Nucleus accumbens (tissue), 56 donors: ENCODE measurements around the gene COL10A1.

Source experiments
- DNase-seq, 56 donors: peaks; one replicate each; lab custom pipeline; 2025; lab: John Stamatoyannopoulos, UW

The COL10A1 gene

GRCh38 chr6:116126032-116126431 is at the start of gene COL10A1:
Gene COL10A1, minus strand, starts transcription at chr6:116126132. Its CDS starts 640 bp downstream, at chr6:116125492.
- no peak for DNase-seq

GRCh38 chr6:116175344-116175743 is 49.4 kb upstream of the COL10A1 start:
- DNase-seq = no peak

- no peak for DNase-seq
Observed at GRCh38 chr6:116173928-116174327, 48.0 kb upstream of the COL10A1 start.

GRCh38 chr6:116170358-116171057 is 44.6 kb upstream of the COL10A1 start:
- no peak for DNase-seq

DNA sequence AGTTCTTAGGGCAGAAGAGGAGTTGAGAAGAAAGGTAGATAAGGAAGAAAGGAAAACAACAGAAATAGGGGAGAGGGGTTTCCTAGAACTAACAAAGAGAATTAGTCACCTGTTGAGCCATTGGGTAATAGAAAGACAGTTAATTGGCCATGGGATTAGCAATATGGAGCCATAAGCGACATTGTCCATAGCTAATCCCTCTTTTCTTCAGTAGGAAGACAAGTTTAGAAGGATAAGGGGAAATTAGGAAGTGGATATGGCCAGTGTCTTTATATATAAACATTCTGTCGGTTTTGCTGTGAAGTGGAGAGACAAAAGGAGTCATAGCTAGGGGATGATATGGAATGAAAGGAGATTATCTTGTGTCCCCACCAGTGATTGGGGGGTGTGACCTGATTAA is 43.9 kb upstream of the COL10A1 start:
- no peak for DNase-seq

- no peak for DNase-seq
Observed at GRCh38 chr6:116168148-116168547, 42.2 kb upstream of the COL10A1 start.

DNA sequence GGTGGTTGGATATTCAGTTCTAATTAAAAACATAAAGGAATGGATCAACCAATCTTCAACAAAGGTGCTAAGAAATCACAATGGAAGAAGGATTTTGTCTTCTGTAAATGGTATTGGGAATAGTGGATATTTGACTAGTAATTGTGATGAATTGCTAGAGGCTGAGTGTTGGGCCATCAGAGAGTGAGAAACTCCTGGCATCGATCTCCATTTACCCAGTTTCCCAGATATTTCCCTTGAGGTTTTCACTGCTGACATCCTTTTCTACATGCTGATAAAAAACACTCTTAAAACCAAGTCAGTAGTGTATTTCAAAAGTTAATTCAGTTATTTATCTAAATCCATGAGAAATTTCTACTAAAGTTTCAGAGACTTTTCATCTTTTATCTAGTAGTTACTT is 40.4 kb upstream of the COL10A1 start:
- DNase-seq = no peak

DNA sequence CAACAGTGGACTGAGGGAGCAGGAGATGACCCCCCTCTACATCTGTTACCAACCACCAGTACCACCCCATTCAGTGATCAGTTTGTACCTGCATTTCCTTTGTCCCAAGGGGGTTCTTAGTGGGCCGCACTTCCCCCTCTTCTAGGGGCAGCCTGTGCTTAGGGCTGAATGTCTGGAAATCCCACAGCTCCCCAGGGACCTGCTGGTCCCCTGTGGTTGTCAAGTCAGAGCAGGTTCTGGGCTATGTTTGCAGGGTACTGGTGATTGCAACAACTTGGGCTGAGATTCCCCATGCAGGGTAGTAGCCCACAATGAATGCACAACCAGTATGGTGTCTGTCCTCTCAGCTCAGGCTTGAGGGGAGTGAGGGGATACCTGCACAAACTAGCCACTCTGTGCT is 39.7 kb upstream of the COL10A1 start:
- DNase-seq = no peak

DNA sequence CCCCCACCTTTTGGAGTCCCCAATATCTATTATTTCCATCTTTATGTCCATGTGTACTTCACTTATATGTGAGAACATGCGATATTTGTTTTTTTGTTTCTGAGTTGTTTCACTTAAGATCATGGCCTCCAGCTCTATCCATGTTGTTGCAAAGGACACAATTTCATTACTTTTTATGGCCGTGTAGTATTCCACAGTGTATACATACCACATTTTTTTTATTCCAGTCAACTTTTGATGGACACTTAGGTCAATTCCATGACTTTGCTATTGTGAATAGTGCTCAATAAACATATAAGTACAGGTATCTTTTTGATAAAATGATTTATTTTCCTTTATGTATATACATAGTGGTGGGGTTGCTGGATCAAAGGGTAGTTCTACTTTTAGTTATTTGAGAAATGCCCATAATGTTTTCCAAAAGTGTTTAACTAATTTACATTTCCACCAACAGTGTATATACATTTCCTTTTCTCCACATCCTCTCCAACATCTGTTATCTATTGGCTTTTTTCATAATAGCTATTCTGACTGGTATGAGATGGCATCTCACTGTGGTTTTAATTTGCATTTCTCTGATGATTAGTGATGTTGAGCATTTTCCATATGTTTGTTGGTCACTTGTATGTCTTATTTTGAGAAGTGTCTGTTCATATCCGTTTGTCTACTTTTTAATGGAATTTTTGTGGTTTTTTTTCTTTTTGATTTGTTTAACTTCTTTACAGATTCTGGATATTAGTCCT is 34.0 kb upstream of the COL10A1 start:
- no peak for DNase-seq

GRCh38 chr6:116158641-116159040 is 32.7 kb upstream of the COL10A1 start:
- DNase-seq = no peak

DNA sequence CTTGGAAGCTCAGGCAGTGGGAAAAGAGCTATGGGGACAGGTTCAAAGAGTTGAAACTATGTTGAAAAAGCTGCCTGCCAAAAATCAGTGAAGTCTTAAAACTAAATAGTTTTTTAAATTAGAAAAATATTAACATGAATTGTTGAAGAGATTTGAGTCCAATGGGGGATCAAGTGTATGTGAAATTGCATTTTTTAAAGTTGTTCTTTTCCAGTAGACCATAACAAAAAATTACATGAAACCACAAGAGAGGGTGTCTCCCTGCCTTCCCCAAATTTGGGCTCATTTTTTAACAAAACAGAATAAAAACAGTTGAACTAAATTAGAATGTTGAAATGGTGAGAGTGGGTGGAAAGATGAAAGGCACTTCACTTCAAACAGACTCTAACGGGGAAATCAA is 31.5 kb upstream of the COL10A1 start:
- DNase-seq = no peak

DNA sequence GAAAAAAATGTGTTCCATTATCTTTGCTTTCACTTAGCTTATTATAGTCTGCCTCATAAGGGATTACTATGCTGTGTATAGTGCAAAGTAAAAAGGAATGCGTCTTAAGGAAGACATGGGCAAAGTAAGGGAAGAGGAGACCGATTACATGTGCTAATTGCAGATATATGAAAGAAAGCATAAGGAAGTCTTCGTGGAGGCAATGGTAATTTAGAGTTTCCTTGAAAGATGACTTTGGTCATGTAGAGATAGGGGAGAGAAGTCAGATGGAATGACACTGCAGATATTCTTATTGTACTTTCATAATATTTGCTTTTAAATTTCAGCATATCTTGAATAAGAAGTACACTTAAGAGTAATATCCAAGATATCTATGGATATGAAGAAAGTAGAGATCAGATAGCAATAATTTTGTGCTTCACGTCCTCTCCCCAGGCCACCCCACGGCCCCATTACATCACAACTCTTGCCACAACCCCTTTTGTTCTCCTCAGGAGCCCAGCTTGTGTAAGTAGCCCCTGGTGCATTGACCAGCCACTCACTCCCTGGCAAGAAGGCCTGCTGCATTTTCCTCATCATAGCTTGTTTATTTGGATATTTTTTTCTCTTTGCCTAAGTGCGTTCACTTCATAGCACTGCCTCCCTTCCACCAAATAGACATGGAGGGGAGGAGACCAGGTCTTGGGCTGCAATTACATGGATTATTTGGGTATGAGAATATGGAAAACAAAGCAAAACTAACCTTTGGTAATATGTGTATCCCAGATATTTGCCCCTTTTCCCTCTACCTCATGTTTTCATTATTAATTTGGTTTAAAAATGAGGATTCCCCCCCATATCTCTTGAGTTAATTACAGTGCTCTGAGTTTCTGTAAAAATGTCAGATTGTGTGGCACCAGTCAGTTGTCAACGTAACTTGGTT is 30.7 kb upstream of the COL10A1 start:
- DNase-seq = no peak

DNA sequence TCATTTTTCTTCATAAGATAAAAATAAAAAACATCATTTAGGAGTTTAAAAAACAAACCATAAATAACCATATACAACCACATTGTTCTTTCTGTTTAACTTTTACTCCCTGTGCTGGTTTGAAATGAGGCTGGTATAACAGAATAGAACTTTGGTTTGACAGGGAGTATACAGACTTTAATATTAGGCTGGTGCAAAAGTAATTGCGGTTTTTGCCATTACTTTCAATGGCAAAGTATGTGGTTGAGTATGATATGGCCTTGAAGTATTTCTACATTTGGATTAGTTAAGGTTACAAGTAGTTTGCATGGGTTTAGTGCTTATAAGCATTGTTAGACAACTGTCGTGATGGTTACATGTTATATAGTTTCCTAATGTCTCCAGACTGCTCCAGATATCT is 29.0 kb upstream of the COL10A1 start:
- DNase-seq = no peak

- DNase-seq = no peak
Observed at GRCh38 chr6:116152620-116153019, 26.7 kb upstream of the COL10A1 start.

- DNase-seq = no peak
Observed at GRCh38 chr6:116145803-116146675, 20.1 kb upstream of the COL10A1 start.

DNA sequence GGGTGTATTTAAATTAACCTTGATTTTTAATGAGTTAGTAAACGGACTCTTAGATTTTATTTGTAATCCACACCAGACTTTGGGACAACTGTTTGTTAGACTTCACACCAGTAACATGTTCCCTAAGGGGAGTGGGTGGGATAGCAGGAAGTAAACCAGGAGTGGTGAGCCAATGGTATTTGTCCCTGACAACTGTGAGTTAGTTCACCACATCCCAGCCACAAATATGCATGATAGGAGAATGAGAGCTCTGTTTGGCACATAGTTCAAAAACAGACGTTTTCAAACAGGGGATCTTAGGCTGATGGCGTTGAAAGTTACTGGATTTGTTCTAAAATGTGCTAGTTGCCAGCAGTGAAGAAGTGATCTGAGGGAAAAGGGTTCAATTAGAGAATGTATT is 18.7 kb upstream of the COL10A1 start:
- no peak for DNase-seq

DNA sequence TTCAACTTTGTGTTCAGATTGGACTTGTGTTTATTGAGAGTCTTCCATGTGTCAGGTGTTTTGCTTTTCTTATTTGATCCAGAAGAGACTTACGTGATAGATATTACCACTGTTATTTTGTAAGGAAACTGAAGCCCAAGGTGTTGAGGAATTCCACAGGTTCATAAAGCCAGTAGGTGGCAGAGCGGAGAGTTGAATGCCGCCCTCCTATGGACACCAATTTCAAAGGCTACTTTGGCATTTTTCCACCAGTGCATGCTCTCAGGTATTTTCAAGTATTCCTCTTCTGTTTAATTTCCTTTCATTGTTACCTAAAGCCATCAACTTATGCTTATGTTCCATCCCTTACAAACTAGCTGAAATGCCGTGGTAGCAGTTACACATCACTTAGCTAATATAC is 14.0 kb upstream of the COL10A1 start:
- no peak for DNase-seq

- peak in 1 of 56 donors; percentile 8 for DNase-seq
Observed at GRCh38 chr6:116136933-116137340, 11.0 kb upstream of the COL10A1 start.

DNA sequence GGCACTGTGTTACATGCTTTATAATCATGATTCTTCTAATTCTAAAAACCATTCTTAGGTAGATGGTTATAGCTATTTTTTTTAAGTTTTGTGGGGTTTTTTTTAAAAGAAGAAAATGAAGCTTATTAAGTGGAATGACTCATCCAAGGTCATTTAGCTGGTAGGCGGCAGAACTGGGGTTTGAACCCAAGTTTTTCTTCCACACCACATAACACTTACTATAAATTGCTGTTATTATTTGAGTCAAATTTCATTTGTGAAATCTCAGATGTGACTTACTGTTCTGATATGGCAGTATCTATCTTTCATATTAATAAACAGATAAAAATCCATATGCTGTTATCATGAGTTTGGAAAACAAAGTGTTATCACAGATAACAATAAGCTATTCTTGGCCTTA is 10.4 kb upstream of the COL10A1 start:
- DNase-seq = no peak

GRCh38 chr6:116133453-116133852 is 7.5 kb upstream of the COL10A1 start:
- no peak for DNase-seq
